ENCODE data around the gene XKRX.

DNA sequence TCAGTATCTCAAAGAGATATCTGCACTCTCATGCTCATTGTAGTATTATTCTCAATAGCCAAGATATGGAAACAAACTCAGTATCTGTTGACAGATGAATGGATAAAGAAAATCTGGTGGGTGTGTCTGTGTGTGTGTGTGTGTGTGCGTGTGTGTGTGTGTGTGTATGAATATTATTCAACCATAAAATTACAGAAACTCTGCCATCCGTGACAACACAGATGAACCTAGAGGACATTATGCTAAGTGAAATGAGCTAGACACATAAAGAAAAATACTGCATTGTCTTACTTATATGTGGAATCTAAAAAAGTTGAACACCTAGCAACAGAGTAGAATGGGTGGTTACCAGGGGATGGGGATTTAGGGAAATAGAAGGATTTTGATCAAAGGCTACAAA lies 13.2 kb downstream of the XKRX start:
- TF ChIP-seq TAF1 (IDR thresholded peaks at IDR 0.05; ENCODE audit: borderline replicate concordance, low read depth, low read length) (no peak), POLR2AphosphoS5 (IDR thresholded peaks at IDR 0.05; ENCODE audit: low read depth, low read length) (no peak)

All from GM12892 (cell line).